Activated CD4-positive, alpha-beta memory T cell treated with anti-CD3 and anti-CD28 coated beads for 36 hours (primary cell): ENCODE results near the gene TBC1D20. TPM values are rescaled to one million over a fixed set of nuclear protein-coding genes. Genes with fewer than 3 reads are reported as not detected.
"Not testable (repeated sequence)": the region's sequence is repeated elsewhere in the genome, so short reads cannot be mapped to it uniquely, and the experiment has no call there.

ENCODE experiments used
- CTCF ChIA-PET: fragments of 350-600 bp; sonication (Branson Sonifier 250); formaldehyde crosslinking; loops from one replicate; lab custom pipeline; 2021; ENCODE audit warnings: antibody characterized with exemption, inconsistent platforms; lab: Charles Lee
- POLR2A ChIA-PET: fragments of 350-600 bp; sonication (Branson Sonifier 250); formaldehyde crosslinking; loops from one replicate; lab custom pipeline; 2021; ENCODE audit warnings: antibody characterized with exemption; lab: Charles Lee
- DNase-seq: peaks from one replicate; pipeline ENCODE4 v3.0.0-alpha.2; 2020
- H3K27ac Mint-ChIP-seq: one replicate; pipeline ENCODE4 v1.8.0; 2021; ENCODE audit warnings: mixed read lengths
- H3K27me3 Mint-ChIP-seq: one replicate; pipeline ENCODE4 v1.8.0; 2021; ENCODE audit warnings: mixed read lengths
- H3K36me3 Mint-ChIP-seq: one replicate; pipeline ENCODE4 v1.8.0; 2021; ENCODE audit warnings: mixed read lengths
- H3K4me1 Mint-ChIP-seq: one replicate; pipeline ENCODE4 v1.8.0; 2021; ENCODE audit warnings: low read depth, mixed read lengths
- H3K4me3 Mint-ChIP-seq: one replicate; pipeline ENCODE4 v1.8.0; 2021; ENCODE audit warnings: mild to moderate bottlenecking, mixed read lengths
- H3K9me3 Mint-ChIP-seq: one replicate; pipeline ENCODE4 v1.8.0; 2021; ENCODE audit warnings: mixed read lengths
- intact Hi-C: fragments of 100-400 bp; cut with micrococcal nuclease; formaldehyde crosslinking; loops from one replicate; pipeline ENCODE4 v1.15.1; 2023
- total RNA-seq, 2 experiments: library from RNA; stranded (reverse); gene quantifications; one replicate each; pipeline ENCODE4 v1.2.3, GENCODE V29; 2021

The TBC1D20 gene
- total RNA-seq, 2 experiments from 2014 or later = 18.8 to 20.4 TPM

DNA sequence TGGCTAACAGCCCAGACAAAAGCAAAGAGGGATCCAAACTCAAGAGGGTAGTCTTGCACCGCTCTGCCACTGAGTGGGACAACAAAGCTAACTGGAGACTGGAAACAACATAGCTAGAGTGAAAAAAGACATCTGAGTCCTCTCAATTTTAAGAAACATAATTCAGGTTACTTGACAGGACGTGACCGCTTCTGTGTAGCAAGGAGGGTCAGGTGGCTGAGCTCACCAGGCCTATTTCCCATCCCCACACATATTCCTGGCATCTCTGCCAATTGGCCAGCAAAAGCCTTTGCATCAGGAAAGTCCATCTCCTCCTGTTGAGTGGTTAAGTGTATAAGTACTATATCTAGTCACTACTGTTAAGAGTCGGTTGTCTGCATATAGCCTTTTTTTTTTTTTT is 25.3 kb upstream of the TBC1D20 start:
- CTCF ChIA-PET = no interaction called here
- no peak overlapping the region for H3K4me3 Mint-ChIP-seq
- POLR2A ChIA-PET = no interaction called here
- H3K27me3 Mint-ChIP-seq = no peaks in the 10 kb centered on the region
- H3K27ac Mint-ChIP-seq = no peak overlapping the region
- no peak for DNase-seq
- H3K4me1 Mint-ChIP-seq = no peaks in the 10 kb centered on the region
- intact Hi-C loops = no loop called here
- no peaks in the 10 kb centered on the region for H3K9me3 Mint-ChIP-seq
- peaks cover 44% of the 10 kb centered on the region for H3K36me3 Mint-ChIP-seq

- no peaks in the 10 kb centered on the region for H3K27me3 Mint-ChIP-seq
- intact Hi-C loops = no loop called here
- no peaks in the 10 kb centered on the region for H3K9me3 Mint-ChIP-seq
- H3K4me1 Mint-ChIP-seq = peaks cover 10% of the 10 kb centered on the region
- H3K4me3 Mint-ChIP-seq = no peak overlapping the region
- POLR2A ChIA-PET = interaction anchor here (0.6 kb wide), 1 partner anchor 10 kb away, joined by 4 read pairs; no protein-coding TSS in a partner anchor
- no peak overlapping the region for H3K27ac Mint-ChIP-seq
- peaks cover 36% of the 10 kb centered on the region for H3K36me3 Mint-ChIP-seq
- CTCF ChIA-PET = no interaction called here
- no peak for DNase-seq
Observed at GRCh38 chr20:483815-484644, 21.7 kb upstream of the TBC1D20 start.

GRCh38 chr20:481167-481566 is 18.8 kb upstream of the TBC1D20 start:
- POLR2A ChIA-PET = no interaction called here
- no peak overlapping the region for H3K27ac Mint-ChIP-seq

GRCh38 chr20:480044-480443 is 17.7 kb upstream of the TBC1D20 start:
- Mint-ChIP-seq H3K9me3 (no peaks in the 10 kb centered on the region), H3K4me1 (peaks cover 12% of the 10 kb centered on the region), H3K36me3 (peaks cover 16% of the 10 kb centered on the region), H3K27me3 (no peaks in the 10 kb centered on the region), H3K27ac (no peak overlapping the region), H3K4me3 (no peak overlapping the region)
- ChIA-PET CTCF (interaction anchor here (1.4 to 5.3 kb wide), 5 partner anchors 9 to 126 kb away, joined by 3 to 58 read pairs (median 5); partner anchors contain the start of gene TRIB3), POLR2A (no interaction called here)
- intact Hi-C loops = no loop called here
- DNase-seq = no peak

More at GRCh38 chr20:481167-481566, 18.8 kb upstream of the TBC1D20 start:
- DNase-seq = no peak
- H3K9me3 Mint-ChIP-seq = no peaks in the 10 kb centered on the region
- H3K4me3 Mint-ChIP-seq = no peak overlapping the region
- H3K27me3 Mint-ChIP-seq = no peaks in the 10 kb centered on the region
- peaks cover 12% of the 10 kb centered on the region for H3K4me1 Mint-ChIP-seq
- H3K36me3 Mint-ChIP-seq = peaks cover 22% of the 10 kb centered on the region
- CTCF ChIA-PET = interaction anchor here (1.0 to 1.4 kb wide), 2 partner anchors 13 to 127 kb away, joined by 3 to 8 read pairs; no protein-coding TSS in a partner anchor
- intact Hi-C loops = no loop called here

DNA sequence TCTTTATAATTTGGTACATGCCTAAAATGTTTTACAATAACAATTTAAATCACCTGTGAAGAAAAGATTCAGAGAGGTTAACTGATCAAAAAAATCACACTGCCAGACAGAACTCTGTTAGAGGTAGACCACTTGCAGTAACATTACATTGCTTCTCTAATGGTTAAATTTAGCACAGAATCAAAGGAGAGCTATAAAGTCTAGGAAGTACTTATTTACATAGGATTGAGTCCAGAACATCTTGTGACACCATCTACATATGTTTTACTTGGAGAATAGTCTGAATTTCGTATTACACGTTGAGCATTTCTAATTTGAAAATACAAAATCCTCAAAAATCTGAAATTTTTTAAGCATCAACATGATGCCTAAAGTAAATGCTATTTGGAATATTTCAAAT is 17.2 kb upstream of the TBC1D20 start:
- no peaks in the 10 kb centered on the region for H3K9me3 Mint-ChIP-seq
- H3K27me3 Mint-ChIP-seq = no peaks in the 10 kb centered on the region
- H3K36me3 Mint-ChIP-seq = peaks cover 13% of the 10 kb centered on the region
- ChIA-PET POLR2A (no interaction called here), CTCF (interaction anchor here (1.0 to 5.3 kb wide), 7 partner anchors 10 to 125 kb away, joined by 3 to 58 read pairs (median 5); partner anchors contain the start of gene TRIB3)
- H3K27ac Mint-ChIP-seq = no peak overlapping the region
- DNase-seq = no peak
- intact Hi-C loops = loop anchor here (1.0 to 2.0 kb wide), 3 partner anchors 47 to 125 kb away; no protein-coding TSS in a partner anchor
- H3K4me1 Mint-ChIP-seq = peaks cover 12% of the 10 kb centered on the region
- H3K4me3 Mint-ChIP-seq = no peak overlapping the region

DNA sequence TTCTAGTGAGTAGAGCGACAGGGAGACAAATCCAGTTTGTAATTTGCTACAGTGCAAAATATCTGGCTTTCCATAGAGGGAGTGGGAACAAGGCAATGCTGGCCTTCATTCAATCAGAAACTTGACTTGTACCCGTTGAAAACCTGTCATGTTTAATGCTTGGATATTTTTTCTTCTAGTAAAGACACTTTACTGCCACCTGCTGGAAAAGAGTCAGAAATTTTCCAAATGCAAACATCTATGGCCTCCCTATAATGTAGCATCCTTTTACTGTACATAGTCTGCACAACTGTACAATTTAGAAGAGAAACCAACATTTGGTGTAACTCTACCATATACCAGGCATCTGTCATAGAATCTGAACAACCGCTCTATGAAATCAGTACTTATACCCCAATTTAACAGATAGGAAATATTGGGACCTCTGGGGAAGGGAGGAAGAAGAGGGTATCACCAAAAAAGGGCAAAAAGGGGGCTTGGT is 16.7 kb upstream of the TBC1D20 start:
- Mint-ChIP-seq H3K27me3 (no peaks in the 10 kb centered on the region), H3K9me3 (no peaks in the 10 kb centered on the region), H3K27ac (no peak overlapping the region), H3K36me3 (peaks cover 11% of the 10 kb centered on the region), H3K4me1 (peaks cover 12% of the 10 kb centered on the region), H3K4me3 (no peak overlapping the region)
- intact Hi-C loops = loop anchor here (1.0 to 2.0 kb wide), 3 partner anchors 46 to 125 kb away; no protein-coding TSS in a partner anchor
- POLR2A ChIA-PET = no interaction called here
- CTCF ChIA-PET = interaction anchor here (0.9 to 5.3 kb wide), 11 partner anchors 10 to 127 kb away, joined by 3 to 58 read pairs (median 5); partner anchors contain the start of gene TRIB3
- DNase-seq = no peak

GRCh38 chr20:478010-478948 is 15.9 kb upstream of the TBC1D20 start:
- no peaks in the 10 kb centered on the region for H3K27me3 Mint-ChIP-seq
- intact Hi-C loops = loop anchor here (2.0 kb wide), 1 partner anchor 45 kb away; no protein-coding TSS in a partner anchor
- no peak for DNase-seq
- peaks cover 11% of the 10 kb centered on the region for H3K36me3 Mint-ChIP-seq
- ChIA-PET POLR2A (interaction anchor here (0.7 kb wide), 1 partner anchor 97 kb away, joined by 4 read pairs; no protein-coding TSS in a partner anchor), CTCF (interaction anchor here (0.8 to 5.3 kb wide), 11 partner anchors 14 to 167 kb away, joined by 3 to 58 read pairs (median 5); partner anchors contain the start of gene TRIB3)
- no peak overlapping the region for H3K4me3 Mint-ChIP-seq
- no peaks in the 10 kb centered on the region for H3K9me3 Mint-ChIP-seq
- H3K4me1 Mint-ChIP-seq = peaks cover 12% of the 10 kb centered on the region
- no peak overlapping the region for H3K27ac Mint-ChIP-seq

GRCh38 chr20:476561-477249 is 14.4 kb upstream of the TBC1D20 start:
- H3K27ac Mint-ChIP-seq, H3K9me3 Mint-ChIP-seq, H3K4me1 Mint-ChIP-seq, H3K36me3 Mint-ChIP-seq, H3K4me3 Mint-ChIP-seq, POLR2A ChIA-PET, intact Hi-C loops, H3K27me3 Mint-ChIP-seq, DNase-seq: not testable (repeated sequence)
- CTCF ChIA-PET = interaction anchor here (0.8 to 5.3 kb wide), 3 partner anchors 45 to 122 kb away, joined by 3 to 58 read pairs (median 16); no protein-coding TSS in a partner anchor

DNA sequence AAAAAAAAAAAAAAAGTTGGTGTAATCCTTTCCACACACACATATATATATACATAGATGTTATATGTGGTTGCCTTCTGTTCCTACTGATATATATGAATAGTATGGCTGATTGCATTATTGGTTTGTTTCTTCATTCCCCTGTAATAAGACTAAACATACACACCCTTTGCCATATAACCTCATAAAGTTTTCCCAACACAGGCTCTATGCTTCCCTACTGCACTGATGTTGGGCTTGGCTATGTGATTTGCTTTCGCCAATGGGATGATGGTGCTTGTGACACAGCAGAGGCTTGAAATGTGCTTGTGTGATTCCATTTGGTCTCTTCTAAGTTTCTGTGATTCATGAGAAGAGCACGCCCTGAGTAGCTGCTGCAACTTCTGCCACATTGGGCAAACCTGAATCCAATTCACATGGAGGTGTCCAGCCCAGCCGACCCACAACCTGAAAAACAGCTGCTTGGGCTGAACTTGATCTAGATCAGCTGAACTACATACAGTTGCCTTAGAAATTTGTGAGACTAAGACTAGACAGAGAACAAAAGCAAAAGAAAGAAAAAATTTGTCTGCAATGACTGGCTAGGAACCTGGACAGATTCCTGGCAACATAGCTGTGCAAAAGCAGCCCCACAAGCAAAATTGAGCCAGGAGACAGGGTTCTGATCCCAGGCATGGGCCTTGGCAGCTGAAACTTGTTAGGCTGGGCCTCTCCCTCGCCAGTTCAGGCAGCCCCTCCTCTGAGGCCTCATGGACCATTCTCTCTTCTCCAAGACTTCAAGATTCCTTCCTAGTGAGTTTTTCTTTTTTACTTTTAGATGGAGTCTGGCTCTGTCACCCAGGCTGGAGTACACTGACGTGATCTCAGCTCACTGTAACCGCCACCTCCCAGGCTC is 13.4 kb upstream of the TBC1D20 start:
- CTCF ChIA-PET = interaction anchor here (4.3 to 5.3 kb wide), 2 partner anchors 68 to 121 kb away, joined by 16 to 58 read pairs; no protein-coding TSS in a partner anchor
- DNase-seq = no peak
- intact Hi-C loops = no loop called here
- H3K4me1 Mint-ChIP-seq = peaks cover 4% of the 10 kb centered on the region
- no peak overlapping the region for H3K27ac Mint-ChIP-seq
- no peak overlapping the region for H3K4me3 Mint-ChIP-seq
- H3K27me3 Mint-ChIP-seq = no peaks in the 10 kb centered on the region
- POLR2A ChIA-PET = no interaction called here
- no peaks in the 10 kb centered on the region for H3K9me3 Mint-ChIP-seq
- peaks cover 7% of the 10 kb centered on the region for H3K36me3 Mint-ChIP-seq

DNA sequence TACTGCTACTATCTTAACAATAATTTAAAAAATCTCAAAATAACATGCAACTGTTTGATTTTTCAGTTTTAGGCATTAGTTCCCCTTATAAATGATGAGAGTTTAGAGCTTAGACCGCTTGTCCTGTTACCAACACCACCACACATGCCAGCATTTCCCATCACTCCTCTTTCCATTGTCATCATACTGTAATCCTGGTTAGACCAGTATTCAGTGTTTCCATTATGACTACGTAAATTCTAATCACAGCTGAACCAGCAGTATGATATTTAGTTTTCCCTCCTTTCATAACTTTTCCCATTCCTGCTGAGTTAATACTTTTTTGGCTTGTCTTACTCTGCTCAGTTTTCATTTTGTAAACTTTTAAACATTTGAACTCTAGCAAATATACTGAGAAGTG is 12.2 kb upstream of the TBC1D20 start:
- peaks cover 9% of the 10 kb centered on the region for H3K9me3 Mint-ChIP-seq
- no peak overlapping the region for H3K4me3 Mint-ChIP-seq
- H3K27me3 Mint-ChIP-seq = peaks cover 2% of the 10 kb centered on the region
- peaks cover 7% of the 10 kb centered on the region for H3K36me3 Mint-ChIP-seq
- no peak for DNase-seq
- ChIA-PET CTCF (interaction anchor here (1.7 kb wide), 1 partner anchor 120 kb away, joined by 5 read pairs; no protein-coding TSS in a partner anchor), POLR2A (no interaction called here)
- no peak overlapping the region for H3K27ac Mint-ChIP-seq
- intact Hi-C loops = no loop called here
- peaks cover 4% of the 10 kb centered on the region for H3K4me1 Mint-ChIP-seq
